ENCODE results near the gene TNIK.

Gene TNIK

DNA sequence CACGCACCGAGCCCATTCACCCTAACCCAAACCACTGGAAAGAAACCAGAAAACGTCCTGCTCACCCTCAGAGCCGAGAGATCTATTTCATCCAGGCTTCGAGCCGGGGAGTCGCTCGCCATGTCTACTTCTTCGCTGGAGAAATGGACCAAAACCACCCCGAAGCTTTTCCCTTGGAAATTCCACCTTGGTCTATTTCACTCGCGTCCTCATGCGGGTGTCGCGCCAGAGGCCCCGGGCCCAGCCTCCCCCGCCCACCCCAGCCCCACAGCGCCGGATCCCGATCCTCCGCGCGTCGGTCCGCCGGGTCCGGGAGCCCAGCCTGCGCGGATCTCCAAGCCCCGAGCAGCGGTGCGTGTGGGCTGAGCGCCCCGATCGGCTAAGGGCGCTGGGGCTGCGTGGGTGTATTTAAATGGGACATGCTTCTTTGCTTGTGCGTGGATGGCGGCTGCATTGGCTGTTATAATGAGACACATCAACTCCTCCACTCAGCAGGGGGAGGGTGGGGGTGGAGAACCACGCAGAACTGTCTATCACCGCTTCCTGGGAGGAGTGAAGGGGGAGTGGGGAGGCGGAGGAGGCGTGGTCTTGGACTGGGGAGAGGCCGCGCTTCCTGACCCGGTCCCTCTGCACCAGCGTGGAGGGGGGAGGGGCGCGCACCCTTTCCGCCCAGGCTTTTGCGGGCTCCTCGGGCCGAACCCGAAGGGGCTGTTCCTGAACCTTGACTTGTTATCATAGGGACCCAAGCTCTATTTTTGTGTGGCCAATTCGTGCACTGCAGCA is at the start of gene TNIK:
Gene TNIK, minus strand, starts transcription at position 464 of the 783 bp plus-strand sequence. Its CDS starts 342 bp downstream, at position 122.
- Histone ChIP-seq H3K27me3 (ENCODE audit: control insufficient read depth, low read length) (peaks cover 66% of the 10 kb centered on the region), H3F3A (ENCODE audit: control insufficient read depth, insufficient read depth) (no peaks in the 10 kb centered on the region), H3K4me1 (ENCODE audit: control insufficient read depth, low read length) (peaks cover 20% of the 10 kb centered on the region), H3K9me3 (ENCODE audit: control insufficient read depth, insufficient read depth, low read length) (no peaks in the 10 kb centered on the region), H3K79me2 (ENCODE audit: control insufficient read depth, low read length) (no peaks in the 10 kb centered on the region), H3K36me3 (ENCODE audit: control insufficient read depth, low read length) (no peaks in the 10 kb centered on the region), H3K9me2 (replicated peaks; ENCODE audit: control insufficient read depth, low read length) (no peaks in the 10 kb centered on the region), H3K4me3 (ENCODE audit: low read length) (peak within 1 kb of the TSS; percentile 86), H3K4me2 (ENCODE audit: low read length) (peak within 1 kb of the TSS; percentile 96), H3K27ac (ENCODE audit: low read depth, low read length) (no peak within 1 kb of the TSS), H4K20me1 (ENCODE audit: control insufficient read depth, insufficient read depth, low read depth, low read length) (no peaks in the 10 kb centered on the region)
- TF ChIP-seq, protein P1, sequence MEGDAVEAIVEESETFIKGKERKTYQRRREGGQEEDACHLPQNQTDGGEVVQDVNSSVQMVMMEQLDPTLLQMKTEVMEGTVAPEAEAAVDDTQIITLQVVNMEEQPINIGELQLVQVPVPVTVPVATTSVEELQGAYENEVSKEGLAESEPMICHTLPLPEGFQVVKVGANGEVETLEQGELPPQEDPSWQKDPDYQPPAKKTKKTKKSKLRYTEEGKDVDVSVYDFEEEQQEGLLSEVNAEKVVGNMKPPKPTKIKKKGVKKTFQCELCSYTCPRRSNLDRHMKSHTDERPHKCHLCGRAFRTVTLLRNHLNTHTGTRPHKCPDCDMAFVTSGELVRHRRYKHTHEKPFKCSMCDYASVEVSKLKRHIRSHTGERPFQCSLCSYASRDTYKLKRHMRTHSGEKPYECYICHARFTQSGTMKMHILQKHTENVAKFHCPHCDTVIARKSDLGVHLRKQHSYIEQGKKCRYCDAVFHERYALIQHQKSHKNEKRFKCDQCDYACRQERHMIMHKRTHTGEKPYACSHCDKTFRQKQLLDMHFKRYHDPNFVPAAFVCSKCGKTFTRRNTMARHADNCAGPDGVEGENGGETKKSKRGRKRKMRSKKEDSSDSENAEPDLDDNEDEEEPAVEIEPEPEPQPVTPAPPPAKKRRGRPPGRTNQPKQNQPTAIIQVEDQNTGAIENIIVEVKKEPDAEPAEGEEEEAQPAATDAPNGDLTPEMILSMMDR (IDR thresholded peaks at IDR 0.05; ENCODE audit: low read depth, low read length, poor library complexity, severe bottlenecking): peak; percentile 18
- TF ChIP-seq EZH2phosphoT487 (IDR thresholded peaks at IDR 0.05; ENCODE audit: borderline replicate concordance, low read length): no peak

DNA sequence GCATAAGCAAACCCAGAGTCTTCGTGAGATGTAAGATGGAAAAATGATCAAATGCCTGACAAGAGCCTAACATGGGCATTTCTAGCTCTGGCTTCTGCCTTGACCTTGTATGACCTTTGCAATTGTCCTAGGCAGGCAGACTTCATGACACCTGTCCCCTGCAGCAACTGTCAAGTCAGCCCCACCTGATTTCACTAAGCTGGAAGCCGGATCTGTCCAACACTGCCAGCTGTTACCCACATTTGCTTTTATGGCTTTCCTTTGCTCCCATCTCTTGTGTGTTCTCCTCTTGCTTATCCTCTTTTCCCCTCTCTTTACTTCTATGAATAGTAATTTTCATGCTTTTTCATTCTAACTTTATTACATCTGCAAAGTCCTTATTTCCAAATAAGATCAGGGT is 48.5 kb upstream of the TNIK start:
- Histone ChIP-seq H3K9me3 (ENCODE audit: control insufficient read depth, insufficient read depth, low read length) (no peaks in the 10 kb centered on the region), H4K20me1 (ENCODE audit: control insufficient read depth, insufficient read depth, low read depth, low read length) (no peaks in the 10 kb centered on the region), H3K4me3 (ENCODE audit: low read length) (no peak overlapping the region), H3K79me2 (ENCODE audit: control insufficient read depth, low read length) (no peaks in the 10 kb centered on the region), H3K4me2 (ENCODE audit: low read length) (no peak overlapping the region), H3K36me3 (ENCODE audit: control insufficient read depth, low read length) (no peaks in the 10 kb centered on the region), H3K27me3 (ENCODE audit: control insufficient read depth, low read length) (no peaks in the 10 kb centered on the region), H3K4me1 (ENCODE audit: control insufficient read depth, low read length) (no peaks in the 10 kb centered on the region), H3K27ac (ENCODE audit: low read depth, low read length) (no peak overlapping the region), H3F3A (ENCODE audit: control insufficient read depth, insufficient read depth) (no peaks in the 10 kb centered on the region), H3K9me2 (replicated peaks; ENCODE audit: control insufficient read depth, low read length) (no peaks in the 10 kb centered on the region)
- TF ChIP-seq, protein P1 (IDR thresholded peaks at IDR 0.05; ENCODE audit: low read depth, low read length, poor library complexity, severe bottlenecking): no peak
- no peak for TF ChIP-seq EZH2phosphoT487 (IDR thresholded peaks at IDR 0.05; ENCODE audit: borderline replicate concordance, low read length)

DNA sequence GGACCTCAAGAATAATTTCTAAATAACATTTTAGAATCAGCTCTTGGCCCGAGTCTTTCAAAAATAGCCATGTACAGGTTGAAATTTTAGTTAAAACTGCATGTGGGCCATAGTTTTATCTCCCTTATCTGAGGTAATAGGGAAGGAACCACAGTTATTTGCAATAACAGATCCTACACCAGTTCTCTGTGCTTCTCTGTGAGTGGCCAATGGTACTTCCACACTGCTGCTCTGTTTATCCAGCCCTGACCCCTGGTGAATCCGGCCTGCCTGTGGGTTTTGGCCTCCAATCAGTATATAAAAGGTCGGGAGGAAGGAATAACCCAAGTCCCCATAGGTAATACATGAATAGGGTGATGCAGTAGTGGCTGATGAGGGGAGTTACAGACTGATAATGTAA is 48.0 kb upstream of the TNIK start:
- Histone ChIP-seq H3K9me3 (ENCODE audit: control insufficient read depth, insufficient read depth, low read length) (no peaks in the 10 kb centered on the region), H3K27me3 (ENCODE audit: control insufficient read depth, low read length) (no peaks in the 10 kb centered on the region), H4K20me1 (ENCODE audit: control insufficient read depth, insufficient read depth, low read depth, low read length) (no peaks in the 10 kb centered on the region), H3K27ac (ENCODE audit: low read depth, low read length) (no peak overlapping the region), H3K36me3 (ENCODE audit: control insufficient read depth, low read length) (no peaks in the 10 kb centered on the region), H3K4me1 (ENCODE audit: control insufficient read depth, low read length) (no peaks in the 10 kb centered on the region), H3K9me2 (replicated peaks; ENCODE audit: control insufficient read depth, low read length) (no peaks in the 10 kb centered on the region), H3K79me2 (ENCODE audit: control insufficient read depth, low read length) (no peaks in the 10 kb centered on the region), H3K4me2 (ENCODE audit: low read length) (no peak overlapping the region), H3K4me3 (ENCODE audit: low read length) (no peak overlapping the region), H3F3A (ENCODE audit: control insufficient read depth, insufficient read depth) (no peaks in the 10 kb centered on the region)
- TF ChIP-seq EZH2phosphoT487 (IDR thresholded peaks at IDR 0.05; ENCODE audit: borderline replicate concordance, low read length): no peak
- TF ChIP-seq, protein P1 (IDR thresholded peaks at IDR 0.05; ENCODE audit: low read depth, low read length, poor library complexity, severe bottlenecking): no peak

Measured in DOHH2 (cell line).